ENCODE measurements around the gene PNLIPRP1. TPM values are rescaled to one million over a fixed set of nuclear protein-coding genes. Genes with fewer than 3 reads are reported as not detected.

PNLIPRP1 gene
- total RNA-seq, 1 experiment from 2014 or later, result not detected

- H3K4me2 ChIP-seq (ENCODE audit: insufficient read depth, insufficient read length, low read length), result no peak overlapping the region
- H3K14ac ChIP-seq (ENCODE audit: insufficient read depth, low read length), result no peak overlapping the region
- H2BK120ac ChIP-seq (ENCODE audit: low read depth, low read length, poor library complexity, severe bottlenecking), result no peak overlapping the region
- no CpG with 5 or more reads among the region's 5 CpGs for WGBS (ENCODE audit: extremely low coverage, insufficient read length, low lambda C conversion rate)
- no peaks in the 10 kb centered on the region for H3K79me1 ChIP-seq (ENCODE audit: insufficient read depth, low read depth, low read length, poor library complexity, severe bottlenecking)
- H3K4me1 ChIP-seq (ENCODE audit: insufficient read depth, low read length), result no peaks in the 10 kb centered on the region
- H3K27me3 Mint-ChIP-seq (ENCODE audit: low read depth), result peaks cover 4% of the 10 kb centered on the region
- DNase-seq, result no peak
- no peak overlapping the region for H2BK15ac ChIP-seq (ENCODE audit: low read depth, low read length)
- H3K4me3 Mint-ChIP-seq, result no peak overlapping the region
- no peak for TF ChIP-seq CTCF (conservative IDR thresholded peaks at IDR 0.05)
- no peak overlapping the region for H4K8ac ChIP-seq (replicated peaks; ENCODE audit: insufficient read length, low read depth, low read length)
- peaks cover 11 to 14% of the 10 kb centered on the region in 2 experiments for H3K4me1 Mint-ChIP-seq
- no peaks in the 10 kb centered on the region for H3K9me3 ChIP-seq (ENCODE audit: control insufficient read depth, low read depth, low read length)
- no peaks in the 10 kb centered on the region for H3K9me3 Mint-ChIP-seq
- H3K27ac ChIP-seq (ENCODE audit: insufficient read length, low read depth, low read length), result no peak overlapping the region
- no peaks in the 10 kb centered on the region for H3K36me3 Mint-ChIP-seq (ENCODE audit: insufficient read depth in 1 of 3, low read depth in 3 of 3)
- no peak overlapping the region for H2BK20ac ChIP-seq (ENCODE audit: low read depth, low read length, poor library complexity, severe bottlenecking)
- H3T11ph ChIP-seq (ENCODE audit: low read length), result no peak overlapping the region
- H2BK12ac ChIP-seq (ENCODE audit: insufficient read length, low read depth, low read length), result no peak overlapping the region
- no peaks in the 10 kb centered on the region; the same call in 1 of the 2 replicates for H3K27me3 ChIP-seq (ENCODE audit: insufficient read depth, low read length)
- H3K18ac ChIP-seq (ENCODE audit: insufficient read length, low read depth, low read length), result no peak overlapping the region
- no peak overlapping the region for H3K27ac Mint-ChIP-seq
- no peak overlapping the region for H3K56ac ChIP-seq (ENCODE audit: insufficient read length, low read depth, low read length)
- no peaks in the 10 kb centered on the region for H4K20me1 ChIP-seq (ENCODE audit: control insufficient read depth, insufficient read depth, insufficient read length)
- H3K9ac ChIP-seq (ENCODE audit: extremely low read depth, insufficient read length, low read length), result no peak overlapping the region
- H3K23ac ChIP-seq (ENCODE audit: insufficient read length, low read depth, low read length), result no peak overlapping the region
- no peaks in the 10 kb centered on the region for H3K79me2 ChIP-seq (ENCODE audit: insufficient read depth, low read length)
- no peak overlapping the region for H3K4ac ChIP-seq (ENCODE audit: low read depth, low read length)
- H4K5ac ChIP-seq (ENCODE audit: insufficient read length, low read depth, low read length), result no peak overlapping the region
- H3K23me2 ChIP-seq (ENCODE audit: insufficient read length, low read depth, low read length, poor library complexity, severe bottlenecking), result no peaks in the 10 kb centered on the region
- no peak overlapping the region for H4K91ac ChIP-seq (ENCODE audit: insufficient read length, low read depth, low read length)
- no peak overlapping the region for H2AFZ ChIP-seq (ENCODE audit: low read length)
- H2BK5ac ChIP-seq (ENCODE audit: insufficient read length, low read length), result no peak overlapping the region
- no peak overlapping the region for H2AK5ac ChIP-seq (ENCODE audit: insufficient read length, low read length)
These were observed 9.2 kb downstream of the PNLIPRP1 start for GRCh38 chr10:116599991-116600390.

All from H9 (cell line).